K562 (cell line): ENCODE data around the gene PRSS57. TPM values are rescaled to one million over a fixed set of nuclear protein-coding genes. Genes with fewer than 3 reads are reported as not detected.
A peak's percentile ranks its signal among the peaks of the same experiment; 100 is the strongest.

Experiments used
- ATF7 ChIP-seq: fragments of 450-650 bp; IDR thresholded peaks from 2 replicates; pipeline ENCODE4 v1.7.1; 2014; ENCODE audit warnings: mild to moderate bottlenecking, moderate library complexity
- CAMTA2 ChIP-seq: fragments of 250-450 bp; sonication (Bioruptor Pico); conservative IDR thresholded peaks from 2 replicates; pipeline ENCODE4 v1.5.1; 2022
- CHCHD3 ChIP-seq: fragments of 250-450 bp; sonication (Bioruptor Pico); IDR thresholded peaks from 2 replicates; pipeline ENCODE4 v2.1.2; 2022; ENCODE audit warnings: mild to moderate bottlenecking
- CREM ChIP-seq: IDR thresholded peaks from 2 replicates; pipeline ENCODE4 v1.6.1; 2014; ENCODE audit warnings: antibody characterized with exemption, low read depth
- FIP1L1 ChIP-seq: fragments of 200-400 bp; formaldehyde crosslinking; IDR thresholded peaks from 2 replicates; pipeline ENCODE4 v1.6.1; 2018; ENCODE audit warnings: mild to moderate bottlenecking, low read depth, low read length; ENCODE audit not compliant: poor library complexity, severe bottlenecking
- GTF2A2 ChIP-seq: IDR thresholded peaks from 2 replicates; pipeline ENCODE4 v1.6.1; 2016; ENCODE audit warnings: mild to moderate bottlenecking, missing genetic modification characterization, missing compliant biosample characterization
- JUNB ChIP-seq: fragments of 450-650 bp; formaldehyde crosslinking; conservative IDR thresholded peaks from 2 replicates; pipeline ENCODE4 v1.4.0; 2020; ENCODE audit warnings: mild to moderate bottlenecking
- KDM1A ChIP-seq, 2 experiments: fragments of 450-650 bp; IDR thresholded peaks; 2 replicates each; pipeline ENCODE4 v1.6.1; 2016; ENCODE audit warnings: mild to moderate bottlenecking in 2 of 2
- KLF6 ChIP-seq: fragments of 250-450 bp; sonication (Bioruptor Pico); IDR thresholded peaks from 2 replicates; pipeline ENCODE4 v1.4.0; 2020; ENCODE audit warnings: mild to moderate bottlenecking, moderate library complexity, borderline replicate concordance
- LARP7 ChIP-seq: fragments of 450-650 bp; IDR thresholded peaks from 2 replicates; pipeline ENCODE4 v1.6.1; 2016
- MNT ChIP-seq, 2 experiments: fragments of 450-650 bp; conservative IDR thresholded peaks; 2 replicates each; pipeline ENCODE4 v1.6.1; 2017; ENCODE audit warnings: mild to moderate bottlenecking in 2 of 2, moderate library complexity in 2 of 2
- NR0B1 ChIP-seq: fragments of 450-650 bp; IDR thresholded peaks from one replicate; pipeline ENCODE4 v1.6.1; 2018; ENCODE audit warnings: mild to moderate bottlenecking, moderate library complexity; ENCODE audit not compliant: partially characterized antibody
- POLR2A ChIP-seq: fragments of 450-650 bp; conservative IDR thresholded peaks from 2 replicates; pipeline ENCODE4 v1.6.1; 2016
- SLC30A9 ChIP-seq: fragments of 250-450 bp; sonication (Bioruptor Pico); IDR thresholded peaks from 2 replicates; pipeline ENCODE4 v1.8.0; 2022; ENCODE audit warnings: mild to moderate bottlenecking, moderate library complexity
- SMAD2 ChIP-seq: fragments of 150-350 bp; IDR thresholded peaks from 2 replicates; pipeline ENCODE4 v1.6.1; 2014; ENCODE audit warnings: low read depth, mild to moderate bottlenecking, low read length
- TCF3 ChIP-seq: sonication (generic); formaldehyde crosslinking; IDR thresholded peaks from 2 replicates; pipeline ENCODE4 v1.4.0; 2020; ENCODE audit warnings: mild to moderate bottlenecking, missing genetic modification reagents
- U2AF1 ChIP-seq: fragments of 200-400 bp; formaldehyde crosslinking; optimal IDR thresholded peaks from 2 replicates; pipeline ENCODE3; 2017; ENCODE audit warnings: mild to moderate bottlenecking, low read depth, low read length, moderate library complexity
- ZBTB26 ChIP-seq: fragments of 450-650 bp; formaldehyde crosslinking; IDR thresholded peaks from 2 replicates; pipeline ENCODE4 v1.4.0; 2022; ENCODE audit warnings: missing genetic modification characterization
- ZBTB9 ChIP-seq: fragments of 450-650 bp; formaldehyde crosslinking; IDR thresholded peaks from 2 replicates; pipeline ENCODE4 v1.4.0; 2020; ENCODE audit warnings: mild to moderate bottlenecking, moderate library complexity
- ZNF133 ChIP-seq: fragments of 250-450 bp; sonication (Bioruptor Pico); IDR thresholded peaks from 2 replicates; pipeline ENCODE4 v1.4.0; 2020; ENCODE audit warnings: mild to moderate bottlenecking
- ZNF224 ChIP-seq: sonication (generic); formaldehyde crosslinking; IDR thresholded peaks from 2 replicates; pipeline ENCODE4 v1.8.0; 2022; ENCODE audit warnings: mild to moderate bottlenecking, missing genetic modification reagents
- polyA plus RNA-seq, 8 experiments: library from polyadenylated mRNA; depleted of rRNA in 4 of 8; stranded (reverse) in 5 of 8; unstranded in 3 of 8; fragments of >200 nt; fragmentation: Nextera tagmentation in 2 of 8; fragmentation: Illumina TruSeq in 1 of 8; extraction: Ambion mirVana in 2 of 8; extraction: Trizol in 1 of 8; gene quantifications; 2 replicates each; pipeline versions ENCODE4 v1.2.1 to v1.2.3, GENCODE V29; 2011 to 2014; ENCODE audit warnings: inconsistent platforms in 1 of 8, missing spikeins in 1 of 8
- total RNA-seq, 7 experiments: library from RNA; depleted of rRNA in 6 of 7; stranded (reverse); fragments of >200 nt in 6 of 7; fragmentation: Illumina TruSeq in 2 of 7; extraction: Trizol in 2 of 7; gene quantifications; 2 replicates each; pipeline versions ENCODE4 v1.2.1 to v1.2.3, GENCODE V29; 2011 to 2021; ENCODE audit warnings: low replicate concordance in 1 of 7

PRSS57 gene
- total and polyA plus RNA-seq, 9 of the 15 experiments (the other 6 are each of a cell fraction or from before 2014, with no cell fraction given) = 0.06 to 2.5 (median 1.3) TPM; not detected in 3

- TF ChIP-seq U2AF1 = no peak
- no peak for TF ChIP-seq CHCHD3 (CRISPR knock-in tag)
- TF ChIP-seq FIP1L1 = no peak
- TF ChIP-seq KLF6 = peak; percentile 59; the same call in 1 of the 2 replicates
- TF ChIP-seq ZBTB26 = peak; percentile 95
- TF ChIP-seq KDM1A (IDR thresholded peaks at IDR 0.05) = no peak
- peak; percentile 69; the same call in 1 of the 2 replicates for TF ChIP-seq ATF7
- no peak for TF ChIP-seq ZNF224
- TF ChIP-seq POLR2A = peak; percentile 86
- peak; percentile 82; the same call in 1 of the 2 replicates for TF ChIP-seq LARP7
- no peak for TF ChIP-seq CAMTA2 (CRISPR knock-in tag)
- TF ChIP-seq MNT (conservative IDR thresholded peaks at IDR 0.05) = peak; percentile 79 to 90
- no peak for TF ChIP-seq SMAD2
- peak; percentile 88 for TF ChIP-seq CREM
- peak; percentile 69; the same call in 1 of the 2 replicates for TF ChIP-seq ZBTB9 (CRISPR knock-in tag)
- no peak for TF ChIP-seq GTF2A2
- no peak for TF ChIP-seq SLC30A9
- TF ChIP-seq TCF3 (CRISPR knock-in tag) = peak; percentile 26
- TF ChIP-seq NR0B1 = no peak
- TF ChIP-seq JUNB = 0 out of 2 replicates have a peak, but pooled peaks have one; percentile 28
- 0 out of 2 replicates have a peak, but pooled peaks have one; percentile 49 for TF ChIP-seq ZNF133 (CRISPR knock-in tag)
These were observed 14.8 kb downstream of the PRSS57 start (continued) for GRCh38 chr19:680287-681028.
